ENCODE measurements around the gene IFITM2. TPM values are rescaled to one million over a fixed set of nuclear protein-coding genes. Genes with fewer than 3 reads are reported as not detected.
A peak's percentile ranks its signal among the peaks of the same experiment; 100 is the strongest.
"Not testable (repeated sequence)": the region's sequence is repeated elsewhere in the genome, so short reads cannot be mapped to it uniquely, and the experiment has no call there.

The IFITM2 gene
- polyA plus RNA-seq, 4 donors = 157 to 239 (median 215) TPM

DNA sequence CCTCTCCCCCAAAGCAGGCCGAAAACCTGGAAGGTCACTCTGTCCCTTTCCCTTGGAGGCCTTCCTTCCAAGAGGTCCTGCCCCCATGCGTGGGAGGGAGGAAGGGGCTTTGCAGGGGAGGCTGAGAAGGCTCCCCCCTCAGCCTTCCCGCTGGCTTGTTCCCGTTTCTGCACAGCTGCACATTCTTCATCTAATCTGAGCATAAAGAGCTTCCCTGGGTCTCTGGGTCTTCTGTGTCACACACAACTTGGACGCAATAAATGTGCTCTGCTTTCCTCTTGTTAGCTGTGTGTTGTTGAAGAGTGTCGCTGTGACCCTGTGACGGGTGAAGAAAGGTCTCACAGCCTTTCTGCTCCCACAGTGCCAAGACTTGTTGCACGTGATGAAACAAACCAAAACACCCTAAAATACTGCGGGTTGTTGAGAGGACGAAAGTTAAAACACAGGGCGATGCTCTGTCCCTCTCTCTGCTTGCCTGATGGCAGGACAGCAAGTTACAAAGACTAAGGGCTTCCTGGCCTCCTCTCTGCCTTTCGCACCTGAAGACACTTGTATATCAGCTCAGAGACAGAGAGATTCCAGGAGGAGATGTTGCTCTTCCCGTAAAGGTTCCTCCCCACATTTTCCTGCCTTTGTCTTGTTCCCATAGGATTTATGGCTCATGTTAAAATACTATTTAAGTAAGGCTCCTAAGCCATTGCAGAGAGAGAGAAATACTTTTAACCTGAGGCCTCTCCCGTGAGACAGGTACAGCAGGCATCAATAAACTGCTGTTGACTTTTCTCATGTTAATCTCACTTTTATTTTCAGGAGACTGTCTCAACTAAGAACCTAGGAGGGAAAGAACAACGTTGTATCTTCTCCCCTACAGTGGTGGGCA lies 28.4 kb downstream of the IFITM2 start:
- DNase-seq (ENCODE audit: low read depth in 4 of 4, low spot score in 3 of 4) = no peak

DNA sequence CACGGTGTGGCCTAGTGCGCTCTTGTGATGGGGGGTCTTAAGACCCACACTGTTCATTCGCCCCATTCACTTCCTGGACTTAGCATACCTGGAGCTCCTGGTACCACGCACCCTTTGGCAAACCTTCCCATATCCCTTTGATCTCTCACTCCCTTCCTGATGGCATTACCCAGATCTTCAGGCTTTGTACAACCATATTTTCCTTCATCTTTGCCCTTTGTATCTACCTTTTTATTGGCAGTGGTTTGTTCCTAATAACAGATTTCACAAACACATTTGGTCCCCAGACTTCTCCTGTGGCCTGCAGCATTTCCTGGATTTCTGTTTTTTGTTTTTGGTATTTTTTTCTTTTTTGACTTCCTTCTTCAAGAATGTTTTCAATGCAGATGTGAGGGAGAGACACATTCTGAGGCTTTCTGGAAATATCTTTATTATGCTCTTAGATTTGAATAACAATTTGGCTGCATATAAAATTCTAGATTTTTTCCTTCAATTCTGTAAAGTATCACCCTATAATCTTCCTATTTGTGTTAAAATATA lies 29.1 kb downstream of the IFITM2 start:
- DNase-seq (ENCODE audit: low read depth in 4 of 4, low spot score in 3 of 4) = no peak

DNA sequence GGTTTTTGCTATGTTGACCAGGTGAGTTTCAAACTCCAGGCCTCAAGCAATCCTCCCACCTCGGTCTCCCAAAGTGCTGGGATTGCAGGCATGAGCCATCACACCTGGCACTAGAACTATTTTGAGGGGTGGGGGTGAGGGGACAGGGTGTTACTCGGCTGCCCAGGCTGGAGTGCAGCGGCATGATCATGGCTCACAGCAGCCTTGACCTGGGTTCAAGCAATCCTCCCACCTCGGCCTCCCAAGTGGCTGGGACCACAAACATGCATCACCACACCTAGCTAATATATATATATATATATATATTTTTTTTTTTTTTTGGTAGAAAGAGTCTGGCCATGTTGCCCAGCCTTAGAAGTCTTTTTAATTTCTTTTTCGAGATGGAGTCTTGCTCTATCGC lies 30.1 kb downstream of the IFITM2 start:
- no peak for DNase-seq (ENCODE audit: low read depth in 4 of 4, low spot score in 3 of 4)

- no peak for DNase-seq (ENCODE audit: low read depth in 4 of 4, low spot score in 3 of 4)
Measured at GRCh38 chr11:339963-340362, 32.3 kb downstream of the IFITM2 start.

- DNase-seq (ENCODE audit: low read depth in 4 of 4, low spot score in 3 of 4) = no peak
Measured at GRCh38 chr11:340539-341512, 33.2 kb downstream of the IFITM2 start.

- no peak for DNase-seq (ENCODE audit: low read depth in 4 of 4, low spot score in 3 of 4)
Measured at GRCh38 chr11:342328-342727, 34.7 kb downstream of the IFITM2 start.

- no peak for DNase-seq (ENCODE audit: low read depth in 4 of 4, low spot score in 3 of 4)
Measured at GRCh38 chr11:344836-345578, 37.4 kb downstream of the IFITM2 start.

GRCh38 chr11:346529-346928 lies 38.9 kb downstream of the IFITM2 start:
- no peak for DNase-seq (ENCODE audit: low read depth in 4 of 4, low spot score in 3 of 4)

- not testable (repeated sequence) for DNase-seq (ENCODE audit: low read depth in 4 of 4, low spot score in 3 of 4)
Measured at GRCh38 chr11:349270-349954, 41.8 kb downstream of the IFITM2 start.

DNA sequence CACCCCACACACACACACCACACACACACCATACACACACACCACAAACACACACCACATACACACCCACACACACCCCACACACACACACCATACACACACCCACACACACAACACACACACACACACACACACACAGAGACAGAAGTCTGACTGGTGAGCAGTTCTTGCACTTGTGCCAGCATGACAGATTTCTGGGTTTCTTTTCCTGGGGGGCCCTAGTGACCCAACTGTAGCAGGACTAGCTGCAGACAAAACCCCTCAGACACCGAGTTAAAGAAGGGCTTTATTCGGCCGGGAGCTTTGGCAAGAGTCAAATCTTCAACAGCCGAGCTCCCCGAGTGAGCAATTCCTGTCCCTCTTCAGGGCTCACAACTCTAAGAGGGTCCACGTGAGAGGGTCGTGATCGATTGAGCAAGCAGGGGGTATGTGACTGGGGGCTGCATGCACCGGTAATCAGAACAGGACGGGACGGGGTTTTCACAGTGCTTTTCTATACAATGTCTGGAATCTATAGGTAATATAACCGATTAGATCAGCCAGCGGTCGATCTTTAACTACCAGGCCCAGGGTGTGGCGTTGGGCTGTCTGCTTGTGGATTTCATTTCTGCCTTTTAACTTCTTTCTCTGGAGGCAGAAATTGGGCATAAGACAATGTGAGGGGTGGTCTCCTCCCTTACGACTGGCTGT lies 42.6 kb downstream of the IFITM2 start:
- DNase-seq (ENCODE audit: low read depth in 4 of 4, low spot score in 3 of 4) = not testable (repeated sequence)

DNA sequence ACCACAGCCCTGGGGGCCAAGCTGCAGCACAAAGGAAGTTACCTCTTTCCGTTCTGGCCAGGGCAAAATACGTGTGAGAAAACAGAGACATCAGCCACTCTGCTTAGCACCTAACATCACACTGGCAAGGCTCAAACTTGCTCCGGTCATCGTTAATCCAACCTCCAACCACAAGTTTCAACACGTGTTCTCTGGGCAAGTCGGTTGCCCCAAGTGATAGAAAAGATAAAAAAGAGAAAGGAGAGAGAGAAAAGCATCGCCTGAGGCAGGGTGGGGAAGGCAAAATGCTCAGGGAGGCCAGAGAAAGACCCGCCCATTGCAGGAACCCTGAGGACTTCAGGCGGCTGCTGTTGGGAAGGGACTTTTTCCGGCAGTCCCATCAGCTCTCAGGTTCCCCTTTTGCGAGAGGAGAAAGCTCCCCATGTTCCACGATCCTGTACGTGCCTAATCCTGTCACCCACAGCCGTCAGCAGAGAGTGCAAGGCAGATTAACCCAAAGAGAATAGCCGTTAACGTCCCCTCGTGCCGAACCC lies 43.2 kb downstream of the IFITM2 start:
- DNase-seq (ENCODE audit: low read depth in 4 of 4, low spot score in 3 of 4) = no peak

- no peak for DNase-seq (ENCODE audit: low read depth in 4 of 4, low spot score in 3 of 4)
Measured at GRCh38 chr11:351411-351810, 43.8 kb downstream of the IFITM2 start.

DNA sequence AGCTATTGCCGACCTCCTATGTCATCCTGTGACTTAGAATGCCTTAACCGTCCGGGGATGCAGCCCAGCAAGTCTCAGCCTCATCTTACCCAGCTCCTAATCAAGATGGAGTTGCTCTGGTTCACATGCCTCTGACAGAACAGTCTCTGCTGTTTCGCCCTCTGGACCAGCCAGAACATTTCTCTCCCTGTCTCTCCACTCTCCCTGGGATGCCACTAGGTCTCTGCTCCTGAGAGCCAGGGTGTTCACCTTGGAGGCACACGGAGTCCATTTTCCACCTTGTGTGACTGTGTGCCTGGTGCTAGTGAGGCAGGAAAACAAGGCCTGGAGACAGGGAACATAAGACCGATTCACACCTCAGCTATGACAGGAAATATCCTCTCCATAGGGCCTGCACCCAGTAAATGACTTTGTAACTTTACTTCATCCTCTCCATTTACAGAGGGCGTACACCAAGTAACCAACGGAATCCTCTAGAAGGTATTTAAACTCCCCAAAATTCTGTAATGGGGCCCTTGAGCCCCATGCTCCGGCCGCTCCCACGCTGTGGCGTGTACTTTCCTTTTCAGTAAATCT lies 44.9 kb downstream of the IFITM2 start:
- DNase-seq (ENCODE audit: low read depth in 4 of 4, low spot score in 3 of 4) = no peak

GRCh38 chr11:353179-353873 lies 45.7 kb downstream of the IFITM2 start:
- peak in 3 of 4 donors; percentile 57 to 60 (median 57) for DNase-seq (ENCODE audit: low read depth in 4 of 4, low spot score in 3 of 4)

- peak; percentile 72 to 89 (median 84) for DNase-seq (ENCODE audit: low read depth in 4 of 4, low spot score in 3 of 4)
Measured at GRCh38 chr11:355581-356458, 48.2 kb downstream of the IFITM2 start.

DNA sequence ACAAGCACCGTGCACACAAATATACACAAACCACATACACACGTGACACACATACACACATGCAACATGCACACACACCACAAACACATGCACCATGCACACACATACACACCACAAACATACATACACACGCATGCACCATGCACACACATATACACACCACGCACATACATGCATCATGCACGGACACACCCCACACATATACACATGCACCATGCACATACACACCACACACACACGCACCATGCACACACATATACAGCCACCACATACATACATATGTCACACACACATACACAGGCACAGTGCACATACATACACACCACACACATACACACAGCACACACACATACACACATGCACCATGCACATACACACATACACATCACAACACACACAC lies 49.0 kb downstream of the IFITM2 start:
- no peak for DNase-seq (ENCODE audit: low read depth in 4 of 4, low spot score in 3 of 4)

DNA sequence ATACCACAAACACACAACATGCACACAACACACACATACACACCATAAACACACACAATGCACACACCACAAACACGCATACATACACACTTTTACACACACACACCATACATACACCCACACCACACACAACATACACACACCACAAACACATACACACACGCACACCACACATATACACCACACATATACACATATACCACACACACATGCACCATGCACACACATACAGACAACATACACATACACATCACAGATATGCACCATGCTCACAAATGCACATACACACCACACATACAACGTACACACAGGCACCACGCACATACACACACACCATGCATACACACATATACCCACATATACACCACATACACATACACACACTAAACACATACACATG lies 50.0 kb downstream of the IFITM2 start:
- DNase-seq (ENCODE audit: low read depth in 4 of 4, low spot score in 3 of 4) = no peak

Data from left renal pelvis (tissue), 4 donors.